Activated T-cell treated with anti-CD3 and anti-CD28 coated beads, Interleukin-2, amount 50 U/mL, for 4 hours (primary cell): ENCODE results near the gene SLC39A10. TPM values are rescaled to one million over a fixed set of nuclear protein-coding genes. Genes with fewer than 3 reads are reported as not detected.

Experiments
- ATAC-seq, 2 donors: fragments of 200-7000 bp; cut with Tn5 transposase; one replicate each; pipeline ENCODE4 v1.10.0; 2021
- DNase-seq: peaks from one replicate; pipeline ENCODE4 v3.0.0-alpha.2; 2020
- H3K27me3 Mint-ChIP-seq: one replicate; pipeline ENCODE4 v1.8.0; 2021; ENCODE audit warnings: low read depth, mixed read lengths
- H3K36me3 Mint-ChIP-seq: one replicate; pipeline ENCODE4 v1.8.0; 2022; ENCODE audit warnings: mixed read lengths; ENCODE audit not compliant: insufficient read depth
- H3K4me1 Mint-ChIP-seq: one replicate; pipeline ENCODE4 v1.8.0; 2021; ENCODE audit warnings: low read depth, mixed read lengths
- H3K4me3 Mint-ChIP-seq: one replicate; pipeline ENCODE4 v1.8.0; 2021; ENCODE audit warnings: mild to moderate bottlenecking, moderate library complexity, mixed read lengths
- H3K9me3 Mint-ChIP-seq: one replicate; pipeline ENCODE4 v1.8.0; 2021; ENCODE audit warnings: mixed read lengths
- total RNA-seq, 3 donors: library from RNA; stranded (reverse); gene quantifications; one replicate each; pipeline ENCODE4 v1.2.1, GENCODE V29; 2021

Gene SLC39A10, protein sequence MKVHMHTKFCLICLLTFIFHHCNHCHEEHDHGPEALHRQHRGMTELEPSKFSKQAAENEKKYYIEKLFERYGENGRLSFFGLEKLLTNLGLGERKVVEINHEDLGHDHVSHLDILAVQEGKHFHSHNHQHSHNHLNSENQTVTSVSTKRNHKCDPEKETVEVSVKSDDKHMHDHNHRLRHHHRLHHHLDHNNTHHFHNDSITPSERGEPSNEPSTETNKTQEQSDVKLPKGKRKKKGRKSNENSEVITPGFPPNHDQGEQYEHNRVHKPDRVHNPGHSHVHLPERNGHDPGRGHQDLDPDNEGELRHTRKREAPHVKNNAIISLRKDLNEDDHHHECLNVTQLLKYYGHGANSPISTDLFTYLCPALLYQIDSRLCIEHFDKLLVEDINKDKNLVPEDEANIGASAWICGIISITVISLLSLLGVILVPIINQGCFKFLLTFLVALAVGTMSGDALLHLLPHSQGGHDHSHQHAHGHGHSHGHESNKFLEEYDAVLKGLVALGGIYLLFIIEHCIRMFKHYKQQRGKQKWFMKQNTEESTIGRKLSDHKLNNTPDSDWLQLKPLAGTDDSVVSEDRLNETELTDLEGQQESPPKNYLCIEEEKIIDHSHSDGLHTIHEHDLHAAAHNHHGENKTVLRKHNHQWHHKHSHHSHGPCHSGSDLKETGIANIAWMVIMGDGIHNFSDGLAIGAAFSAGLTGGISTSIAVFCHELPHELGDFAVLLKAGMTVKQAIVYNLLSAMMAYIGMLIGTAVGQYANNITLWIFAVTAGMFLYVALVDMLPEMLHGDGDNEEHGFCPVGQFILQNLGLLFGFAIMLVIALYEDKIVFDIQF
- 10 to 100 TPM; 17.1 to 21.2 (median 17.8) TPM for total RNA-seq

DNA sequence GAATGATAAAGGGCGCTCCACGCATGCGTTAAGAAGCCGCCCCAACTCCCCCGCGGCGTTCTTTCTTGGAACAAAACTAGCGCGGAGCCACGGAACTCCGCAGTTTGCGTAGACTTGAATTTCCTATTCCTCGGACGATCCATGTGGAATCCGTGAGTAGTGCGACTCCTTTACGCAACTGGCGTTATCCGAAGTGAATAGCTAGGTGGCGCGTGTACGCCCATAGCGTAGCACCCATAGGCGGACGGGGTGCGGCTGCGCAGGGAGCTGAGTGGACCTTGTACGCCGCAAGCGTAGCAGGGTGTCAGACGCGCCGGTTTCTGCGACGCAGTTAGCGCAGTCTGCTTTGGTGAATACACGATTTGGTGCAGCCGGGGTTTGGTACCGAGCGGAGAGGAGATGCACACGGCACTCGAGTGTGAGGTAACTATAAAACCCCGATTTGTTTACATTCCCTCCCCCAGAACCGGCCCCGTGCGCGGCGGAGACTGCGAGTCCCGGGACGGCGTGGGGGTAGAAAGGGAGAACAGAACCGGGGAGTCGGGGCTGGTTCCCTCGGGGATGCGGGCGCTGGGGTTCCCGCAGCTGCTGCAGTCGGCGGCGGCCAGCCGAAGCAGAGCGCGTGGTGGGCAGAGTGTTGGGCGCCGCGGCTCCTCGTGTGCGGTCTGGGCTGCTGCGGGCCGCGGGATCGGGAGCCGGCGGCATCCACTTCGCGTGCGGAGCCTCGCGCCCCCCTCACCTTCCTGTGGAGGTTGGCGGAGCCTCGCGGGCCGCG is at the start of gene SLC39A10:
SLC39A10 (plus strand) TSS at position 368 of the 775 bp plus-strand sequence. CDS start 22,817 bp downstream, outside the sequence.
- ATAC-seq (peak; percentile 72 to 80), DNase-seq (peak; percentile 98)
- H3K36me3 Mint-ChIP-seq = peaks cover 5% of the 10 kb centered on the region

DNA sequence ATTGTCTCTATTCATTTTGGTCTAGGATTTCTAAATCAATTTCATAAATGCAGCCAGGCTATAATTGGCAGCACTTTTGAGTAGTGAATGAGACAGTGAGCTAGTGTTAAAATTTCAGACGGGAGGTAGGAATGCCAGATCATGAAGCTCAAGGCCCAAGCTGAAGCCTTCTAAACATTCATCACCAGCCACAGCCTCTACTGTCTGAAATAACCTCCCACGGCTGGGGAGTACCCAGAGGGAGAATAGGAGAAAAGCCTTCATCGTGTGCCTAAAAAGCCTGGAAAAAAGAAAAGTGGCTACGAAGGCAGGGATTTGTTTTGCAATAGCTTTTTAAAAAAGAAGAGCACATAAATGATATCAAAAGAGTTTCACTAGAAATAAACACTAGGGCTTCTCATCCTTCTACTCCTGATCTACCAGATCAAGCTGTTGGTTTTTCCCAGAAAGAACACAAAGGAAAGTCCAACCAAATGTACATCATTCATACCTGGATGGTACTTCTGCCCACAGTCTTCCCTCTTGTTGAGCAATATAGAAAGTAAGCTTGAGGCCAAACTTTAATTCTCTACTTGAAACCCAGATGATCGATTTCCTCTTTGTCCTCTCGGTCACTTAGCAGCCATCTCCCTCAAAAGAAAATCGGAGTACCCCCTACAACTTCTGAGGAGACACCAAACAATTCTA is 48.1 kb upstream of the SLC39A10 start:
- no peaks in the 10 kb centered on the region for H3K36me3 Mint-ChIP-seq
- ATAC-seq = no peak
- H3K4me3 Mint-ChIP-seq = no peak overlapping the region
- H3K9me3 Mint-ChIP-seq = no peaks in the 10 kb centered on the region
- no peaks in the 10 kb centered on the region for H3K27me3 Mint-ChIP-seq
- H3K4me1 Mint-ChIP-seq = peaks cover 10% of the 10 kb centered on the region
- DNase-seq = no peak

More for the DNA sequence above, at the start of gene SLC39A10:
- H3K9me3 Mint-ChIP-seq = no peaks in the 10 kb centered on the region
- H3K4me1 Mint-ChIP-seq = peaks cover 29% of the 10 kb centered on the region
- peak within 1 kb of the TSS; percentile 98 for H3K4me3 Mint-ChIP-seq
- H3K27me3 Mint-ChIP-seq = no peaks in the 10 kb centered on the region

DNA sequence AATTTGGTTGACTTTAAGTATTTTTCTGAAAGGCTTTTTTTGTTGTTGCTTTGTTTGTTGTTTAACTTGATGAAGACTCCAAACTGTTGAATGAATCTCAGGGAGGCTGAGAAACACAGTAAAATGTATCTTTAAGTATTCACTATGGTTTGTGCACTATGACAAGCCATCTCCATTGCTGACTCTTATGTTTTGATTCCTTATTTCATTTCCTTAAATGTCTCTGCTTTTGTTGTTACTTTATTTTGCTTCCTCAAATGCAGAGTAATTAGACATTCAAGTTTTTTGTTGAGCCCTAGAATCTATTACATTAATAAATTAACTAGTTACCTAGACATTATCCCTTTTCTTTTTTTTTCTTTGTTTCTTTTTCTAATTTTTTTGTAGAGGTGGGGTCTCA is 46.3 kb upstream of the SLC39A10 start:
- no peaks in the 10 kb centered on the region for H3K36me3 Mint-ChIP-seq
- ATAC-seq (no peak), DNase-seq (no peak)
- no peak overlapping the region for H3K4me3 Mint-ChIP-seq
- peaks cover 12% of the 10 kb centered on the region for H3K4me1 Mint-ChIP-seq
- H3K27me3 Mint-ChIP-seq = no peaks in the 10 kb centered on the region
- no peaks in the 10 kb centered on the region for H3K9me3 Mint-ChIP-seq

DNA sequence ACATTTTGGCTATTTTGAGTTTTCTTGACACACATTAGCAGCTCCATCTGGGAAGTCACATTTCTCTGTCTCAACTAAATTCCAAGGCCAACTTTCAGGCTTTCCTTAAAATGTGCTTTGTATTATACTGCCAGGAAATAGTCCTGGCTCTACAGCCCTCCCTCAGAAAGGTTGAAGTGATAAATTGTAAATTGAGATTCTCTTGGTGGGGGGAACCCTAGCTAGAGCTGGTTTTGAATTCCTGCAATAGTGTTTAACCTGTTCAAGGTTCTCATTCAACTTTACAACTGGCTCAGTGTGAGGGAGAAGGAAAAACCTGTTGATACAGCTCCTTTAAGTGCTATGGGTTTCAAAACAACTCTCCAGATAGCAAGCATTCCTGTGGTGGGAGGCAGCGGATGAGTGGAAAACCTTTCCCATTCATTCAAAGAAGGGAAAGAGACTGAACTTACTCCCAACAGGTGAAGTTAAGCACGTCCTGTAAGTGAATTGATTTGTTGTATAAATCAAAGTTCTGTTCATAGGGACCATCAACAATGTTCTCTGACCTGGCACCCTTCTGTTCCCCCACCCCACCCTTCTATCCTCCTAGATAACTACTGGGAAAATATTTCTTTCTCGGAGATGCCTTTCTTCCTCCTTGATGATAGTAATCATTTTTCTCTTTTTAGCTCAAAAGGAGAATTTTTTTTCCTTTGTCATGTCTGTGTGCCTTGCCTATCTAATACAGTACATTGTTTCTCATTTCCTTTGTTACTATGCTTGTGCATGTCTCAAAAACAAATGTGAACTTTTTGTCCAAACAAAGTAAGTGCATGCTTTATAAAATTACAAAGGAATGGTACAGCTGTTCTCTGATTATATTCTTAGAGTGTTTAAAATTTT is 44.2 kb upstream of the SLC39A10 start:
- ATAC-seq (no peak), DNase-seq (no peak)
- H3K36me3 Mint-ChIP-seq = no peaks in the 10 kb centered on the region
- peaks cover 11% of the 10 kb centered on the region for H3K4me1 Mint-ChIP-seq
- H3K4me3 Mint-ChIP-seq = no peak overlapping the region
- H3K27me3 Mint-ChIP-seq = no peaks in the 10 kb centered on the region
- no peaks in the 10 kb centered on the region for H3K9me3 Mint-ChIP-seq

DNA sequence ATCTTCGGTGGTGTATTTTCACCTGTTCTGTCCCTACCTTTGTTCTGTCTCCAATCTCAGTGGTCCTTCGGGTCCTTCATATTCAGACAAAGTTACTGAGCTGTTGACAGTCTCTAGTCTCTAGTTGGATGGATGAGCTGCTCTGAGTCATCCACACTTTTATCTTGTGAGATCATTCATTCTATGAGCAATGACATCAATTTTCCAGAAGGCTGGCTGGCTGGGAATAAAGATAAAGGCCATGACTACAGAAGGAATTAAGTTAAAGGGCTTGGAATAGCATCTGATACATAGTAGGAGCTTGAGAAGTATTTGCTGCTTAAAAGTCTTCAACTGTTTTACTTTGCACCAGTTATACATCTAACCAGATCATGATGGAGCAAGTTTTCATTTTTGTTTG is 43.1 kb upstream of the SLC39A10 start:
- H3K4me1 Mint-ChIP-seq = peaks cover 11% of the 10 kb centered on the region
- no peaks in the 10 kb centered on the region for H3K36me3 Mint-ChIP-seq
- no peaks in the 10 kb centered on the region for H3K27me3 Mint-ChIP-seq
- H3K4me3 Mint-ChIP-seq = no peak overlapping the region
- ATAC-seq = peak in 1 of 2 donors; percentile 37
- H3K9me3 Mint-ChIP-seq = no peaks in the 10 kb centered on the region
- DNase-seq = no peak

DNA sequence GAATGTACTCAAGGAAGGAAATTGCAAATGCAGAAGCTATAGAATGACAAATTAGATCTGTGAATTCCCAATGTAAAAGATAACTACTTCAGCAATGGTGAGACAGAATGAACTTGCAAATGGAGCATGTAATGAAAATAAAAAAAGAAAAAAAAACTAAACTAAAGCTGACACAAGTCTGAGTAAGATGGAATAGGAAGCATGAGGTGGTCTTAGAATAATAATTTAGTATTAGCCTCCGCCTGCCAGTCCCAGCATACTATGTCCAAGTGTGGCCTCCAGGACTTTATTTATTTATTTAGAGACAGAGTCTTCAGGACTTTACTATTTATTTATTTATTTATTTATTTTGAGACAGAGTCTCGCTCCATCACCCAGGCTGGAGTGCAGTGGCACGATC is 37.4 kb upstream of the SLC39A10 start:
- ATAC-seq (no peak), DNase-seq (no peak)
- Mint-ChIP-seq H3K9me3 (no peaks in the 10 kb centered on the region), H3K4me3 (no peak overlapping the region), H3K4me1 (peaks cover 2% of the 10 kb centered on the region), H3K36me3 (no peaks in the 10 kb centered on the region), H3K27me3 (no peaks in the 10 kb centered on the region)

DNA sequence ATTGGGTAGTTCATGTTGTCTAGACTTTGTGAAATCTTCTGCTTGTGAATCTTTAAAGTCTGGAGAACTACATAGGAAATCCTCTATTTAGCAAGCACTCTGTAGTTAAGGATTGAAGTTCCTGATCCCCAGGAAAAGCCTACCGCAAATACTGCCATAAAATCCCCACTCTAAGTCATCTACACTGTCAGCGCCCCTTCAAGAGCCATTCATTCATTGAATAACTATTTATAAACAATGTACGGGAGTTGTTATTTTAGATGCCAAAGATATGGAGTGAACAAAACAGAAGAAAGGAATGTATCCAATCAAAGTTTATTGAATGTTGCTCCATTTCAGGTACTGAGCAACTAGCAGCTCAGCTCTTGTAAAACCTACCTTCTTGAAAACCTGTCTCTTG is 36.5 kb upstream of the SLC39A10 start:
- Mint-ChIP-seq H3K27me3 (no peaks in the 10 kb centered on the region), H3K4me1 (no peaks in the 10 kb centered on the region), H3K4me3 (no peak overlapping the region), H3K9me3 (no peaks in the 10 kb centered on the region), H3K36me3 (no peaks in the 10 kb centered on the region)
- DNase-seq = no peak
- ATAC-seq = no peak

DNA sequence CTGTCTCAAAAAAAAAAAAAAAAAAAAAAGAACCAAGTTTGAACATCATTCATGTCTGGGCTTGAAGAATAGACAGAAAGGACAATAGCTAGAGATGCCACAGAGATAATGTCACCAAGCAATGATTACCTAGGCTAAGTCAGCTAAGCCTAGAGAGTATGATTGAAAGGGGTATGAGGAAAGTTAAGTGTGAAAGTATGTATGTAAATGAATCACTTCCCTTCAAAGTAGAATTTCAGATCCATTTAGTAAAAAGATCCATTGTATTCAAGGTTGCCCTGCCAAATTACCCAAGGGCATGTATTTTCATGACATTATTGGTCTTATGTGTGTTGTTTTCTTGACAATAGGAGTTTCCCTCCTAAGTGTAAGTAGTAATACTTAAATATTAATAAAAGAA is 34.1 kb upstream of the SLC39A10 start:
- Mint-ChIP-seq H3K27me3 (no peaks in the 10 kb centered on the region), H3K9me3 (no peaks in the 10 kb centered on the region), H3K4me1 (peaks cover 3% of the 10 kb centered on the region), H3K4me3 (no peak overlapping the region), H3K36me3 (no peaks in the 10 kb centered on the region)
- no peak for ATAC-seq
- DNase-seq = no peak

DNA sequence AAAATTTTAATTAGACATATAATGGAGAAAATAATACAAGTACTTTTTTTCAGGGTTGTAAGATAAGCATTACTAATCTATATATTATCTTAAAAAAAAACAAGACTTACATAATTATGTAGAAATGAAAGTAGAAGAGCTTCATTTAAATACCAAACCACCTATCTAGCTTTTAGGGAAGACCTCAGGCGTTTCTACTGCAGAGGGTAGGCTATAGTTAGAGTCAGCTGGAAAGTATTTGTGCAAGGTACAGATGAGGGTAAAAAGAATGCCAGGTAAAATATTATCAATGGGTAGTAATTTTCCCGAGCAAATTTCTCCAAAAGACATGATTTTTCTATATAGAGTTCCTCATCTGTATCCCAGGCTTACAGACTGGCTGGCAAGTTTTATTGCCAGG is 30.5 kb upstream of the SLC39A10 start:
- DNase-seq = no peak
- peaks cover 3% of the 10 kb centered on the region for H3K4me1 Mint-ChIP-seq
- H3K4me3 Mint-ChIP-seq = no peak overlapping the region
- H3K9me3 Mint-ChIP-seq = no peaks in the 10 kb centered on the region
- ATAC-seq = no peak
- H3K36me3 Mint-ChIP-seq = no peaks in the 10 kb centered on the region
- no peaks in the 10 kb centered on the region for H3K27me3 Mint-ChIP-seq

DNA sequence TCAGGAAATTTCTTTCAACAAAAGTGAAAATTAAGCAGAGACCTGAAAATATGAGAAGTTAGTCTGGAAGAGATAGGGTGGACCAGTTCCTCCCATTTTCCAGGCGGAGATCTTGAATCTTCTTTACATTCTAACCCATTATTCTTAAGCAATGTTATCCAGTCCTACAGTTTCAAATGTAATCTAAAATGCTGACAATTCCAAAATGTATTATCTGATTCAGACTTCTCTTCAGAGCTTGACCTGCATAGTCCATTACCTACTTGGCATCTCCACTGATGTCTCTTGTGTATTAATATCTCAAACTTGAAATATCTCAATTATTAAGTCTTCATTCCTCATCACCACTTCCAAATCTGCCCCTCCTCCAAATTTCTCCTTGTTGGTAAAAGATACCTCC is 28.4 kb upstream of the SLC39A10 start:
- DNase-seq (no peak), ATAC-seq (no peak)
- Mint-ChIP-seq H3K4me1 (peaks cover 8% of the 10 kb centered on the region), H3K9me3 (no peaks in the 10 kb centered on the region), H3K4me3 (no peak overlapping the region), H3K27me3 (no peaks in the 10 kb centered on the region), H3K36me3 (no peaks in the 10 kb centered on the region)

DNA sequence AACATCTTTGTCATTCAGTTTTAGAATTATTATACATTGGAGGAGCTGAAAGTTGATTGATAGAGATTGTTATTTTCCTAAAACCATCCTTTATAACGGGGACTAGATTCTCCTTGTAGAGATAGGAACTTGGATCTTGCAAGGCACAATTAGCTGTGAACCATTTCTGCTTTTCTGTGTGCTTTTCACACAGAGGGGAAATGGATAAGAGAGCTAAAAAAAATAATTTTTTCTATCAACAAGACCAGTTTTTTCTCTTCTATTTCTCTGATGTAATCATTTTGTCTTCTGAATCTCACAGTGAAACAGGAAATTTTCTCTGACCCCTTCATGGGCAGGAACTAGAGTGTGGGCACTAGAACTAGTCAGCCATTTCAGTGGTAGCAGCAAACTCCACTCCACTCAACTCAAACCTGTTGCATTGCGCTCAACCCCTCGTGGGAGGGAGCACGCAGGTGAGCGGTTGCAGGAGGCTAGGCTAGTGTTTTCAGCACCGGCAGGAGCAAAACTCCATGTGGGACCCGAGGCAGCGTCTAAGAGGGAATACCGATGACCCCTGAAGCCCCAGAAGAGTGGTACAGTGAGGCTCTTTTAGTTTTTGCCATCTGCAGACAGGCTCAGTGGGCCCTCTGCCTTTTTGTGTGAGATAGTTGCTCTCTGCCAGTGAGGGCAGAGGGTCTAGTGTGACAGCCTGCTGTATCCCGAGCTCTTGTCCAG is 24.0 kb upstream of the SLC39A10 start:
- ATAC-seq (no peak), DNase-seq (no peak)
- Mint-ChIP-seq H3K27me3 (no peaks in the 10 kb centered on the region), H3K9me3 (no peaks in the 10 kb centered on the region), H3K36me3 (no peaks in the 10 kb centered on the region), H3K4me3 (no peak overlapping the region), H3K4me1 (peaks cover 5% of the 10 kb centered on the region)

DNA sequence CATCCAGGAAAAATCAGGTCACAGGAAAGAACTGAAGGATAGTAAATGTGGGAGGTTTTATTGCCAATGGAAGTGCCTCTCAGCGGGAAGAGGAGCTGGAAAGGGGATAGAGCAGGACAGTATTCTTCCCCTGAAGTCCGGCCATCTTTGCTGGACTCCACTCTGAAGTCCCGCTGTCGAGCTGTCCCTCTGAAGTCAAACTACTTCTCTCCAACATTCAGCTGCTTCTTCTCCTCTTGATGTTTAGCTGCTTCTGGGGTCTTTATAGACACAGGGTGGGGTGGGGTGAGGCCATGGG is 23.5 kb upstream of the SLC39A10 start:
- DNase-seq = no peak
- H3K36me3 Mint-ChIP-seq = no peaks in the 10 kb centered on the region
- H3K4me3 Mint-ChIP-seq = no peak overlapping the region
- H3K9me3 Mint-ChIP-seq = no peaks in the 10 kb centered on the region
- no peaks in the 10 kb centered on the region for H3K27me3 Mint-ChIP-seq
- no peak for ATAC-seq
- H3K4me1 Mint-ChIP-seq = peaks cover 5% of the 10 kb centered on the region

DNA sequence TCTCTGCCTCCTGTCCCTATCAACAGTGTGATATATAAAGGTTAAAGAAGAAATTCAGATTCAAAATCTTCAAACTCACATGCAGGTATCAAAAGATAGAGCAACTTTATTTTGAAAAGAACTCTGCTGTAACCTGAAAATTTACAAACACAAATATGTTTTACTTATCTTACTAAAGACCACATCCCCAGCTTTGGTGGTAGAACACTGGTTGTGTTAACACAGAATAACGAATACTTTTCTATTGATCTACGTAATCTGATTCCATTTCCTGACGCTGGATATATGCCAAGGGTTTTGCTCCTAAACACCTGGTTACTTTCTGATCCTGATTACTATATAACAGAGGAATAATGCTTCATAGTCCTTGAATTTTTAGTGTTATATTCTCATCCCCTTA is 23.1 kb upstream of the SLC39A10 start:
- H3K4me1 Mint-ChIP-seq = peaks cover 5% of the 10 kb centered on the region
- ATAC-seq (no peak), DNase-seq (no peak)
- no peak overlapping the region for H3K4me3 Mint-ChIP-seq
- no peaks in the 10 kb centered on the region for H3K27me3 Mint-ChIP-seq
- H3K9me3 Mint-ChIP-seq = no peaks in the 10 kb centered on the region
- H3K36me3 Mint-ChIP-seq = no peaks in the 10 kb centered on the region
